ENCODE data around the gene MAPK8. TPM values are rescaled to one million over a fixed set of nuclear protein-coding genes. Genes with fewer than 3 reads are reported as not detected.

Gene MAPK8
- total and polyA plus RNA-seq, 9 of the 15 experiments (the other 6 are each of a cell fraction or from before 2014, with no cell fraction given) = 6.4 to 159 (median 71.0) TPM

DNA sequence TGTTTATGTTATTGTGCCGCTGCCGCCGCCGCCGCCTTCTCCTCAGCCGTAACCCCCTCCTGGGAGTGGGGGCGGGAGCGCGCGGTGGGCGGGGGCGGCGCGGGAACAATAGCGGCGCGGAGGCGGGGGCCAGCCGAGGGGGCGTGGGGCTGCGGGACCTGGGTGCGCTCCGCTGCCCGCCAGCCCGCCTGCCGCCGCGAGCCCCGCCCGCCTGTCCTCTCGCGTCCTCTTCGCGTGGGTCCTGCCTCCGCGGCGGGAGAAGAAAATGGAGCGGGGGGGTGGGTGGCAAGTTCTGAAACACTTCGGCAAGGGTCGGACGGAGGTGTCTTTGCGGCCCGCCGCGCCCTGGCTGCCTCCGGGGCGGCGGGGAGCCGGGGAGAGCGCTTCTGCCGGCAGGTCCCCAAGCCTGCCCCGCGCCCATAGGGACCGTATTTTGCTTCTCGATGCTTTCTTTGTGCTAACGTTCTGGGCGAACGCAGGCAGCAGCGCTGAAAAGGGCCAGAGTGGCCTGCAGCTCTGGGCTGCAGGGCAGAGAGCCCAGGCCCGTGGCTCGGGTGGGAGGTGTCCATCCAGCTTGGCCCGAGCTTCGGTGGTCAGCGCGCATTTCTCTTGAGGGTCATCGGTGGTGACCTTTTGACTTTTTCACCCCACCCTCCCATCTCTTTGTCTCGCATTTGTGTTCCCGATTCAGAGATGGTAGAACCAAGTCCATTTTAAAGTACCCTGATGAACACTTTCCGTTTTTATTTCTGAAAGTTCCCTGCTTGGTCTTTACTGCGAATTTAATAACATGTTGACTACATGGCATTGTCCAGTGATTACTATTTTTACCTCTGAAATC lies 613 bp downstream of the MAPK8 start (continued):
- TF ChIP-seq AFF1 (IDR thresholded peaks at IDR 0.05; ENCODE audit: low read depth in 1 of 2, partially characterized antibody in 2 of 2) (no peak), KDM4B (IDR thresholded peaks at IDR 0.05; ENCODE audit: borderline replicate concordance in 2 of 2, low read depth in 1 of 2) (no peak), RBFOX2 (IDR thresholded peaks at IDR 0.05; ENCODE audit: low read depth, low read length) (peak; percentile 53), TBL1XR1 (IDR thresholded peaks at IDR 0.05; ENCODE audit: low read length in 2 of 2) (no peak), MEF2A (IDR thresholded peaks at IDR 0.05; ENCODE audit: control insufficient read depth, low read depth, low read length) (no peak), SUPT5H (IDR thresholded peaks at IDR 0.05) (no peak), BHLHE40 (IDR thresholded peaks at IDR 0.05; ENCODE audit: low read length) (no peak), CBX1 (IDR thresholded peaks at IDR 0.05; ENCODE audit: low read depth) (no peak), ZNF12 (CRISPR knock-in tag; IDR thresholded peaks at IDR 0.05) (no peak), SMAD1 (IDR thresholded peaks at IDR 0.05; ENCODE audit: low read depth, low read length, partially characterized antibody) (no peak), U2AF2 (optimal IDR thresholded peaks at IDR 0.05; ENCODE audit: low read depth, low read length) (no peak), CHD2 (IDR thresholded peaks at IDR 0.05; ENCODE audit: low read depth, low read length) (0 out of 2 replicates have a peak, but pooled peaks have one; percentile 22), HNRNPUL1 (IDR thresholded peaks at IDR 0.05; ENCODE audit: low read length) (no peak), RFX5 (IDR thresholded peaks at IDR 0.05; ENCODE audit: low read depth, low read length) (no peak), HNRNPLL (IDR thresholded peaks at IDR 0.05; ENCODE audit: low read depth, low read length, poor library complexity, severe bottlenecking) (no peak), MTF1 (CRISPR knock-in tag; IDR thresholded peaks at IDR 0.05; ENCODE audit: borderline replicate concordance) (0 out of 2 replicates have a peak, but pooled peaks have one; percentile 33), SMARCE1 (IDR thresholded peaks at IDR 0.05) (0 out of 2 replicates have a peak, but pooled peaks have one; percentile 29), POLR2G (IDR thresholded peaks at IDR 0.05; ENCODE audit: low read depth, low read length) (peak; percentile 48), ZNF274 (IDR thresholded peaks at IDR 0.05; ENCODE audit: borderline replicate concordance, low read depth, low read length) (no peak), ZNF696 (CRISPR knock-in tag; conservative IDR thresholded peaks at IDR 0.05) (no peak)
- TF ChIP-seq, protein P1, sequence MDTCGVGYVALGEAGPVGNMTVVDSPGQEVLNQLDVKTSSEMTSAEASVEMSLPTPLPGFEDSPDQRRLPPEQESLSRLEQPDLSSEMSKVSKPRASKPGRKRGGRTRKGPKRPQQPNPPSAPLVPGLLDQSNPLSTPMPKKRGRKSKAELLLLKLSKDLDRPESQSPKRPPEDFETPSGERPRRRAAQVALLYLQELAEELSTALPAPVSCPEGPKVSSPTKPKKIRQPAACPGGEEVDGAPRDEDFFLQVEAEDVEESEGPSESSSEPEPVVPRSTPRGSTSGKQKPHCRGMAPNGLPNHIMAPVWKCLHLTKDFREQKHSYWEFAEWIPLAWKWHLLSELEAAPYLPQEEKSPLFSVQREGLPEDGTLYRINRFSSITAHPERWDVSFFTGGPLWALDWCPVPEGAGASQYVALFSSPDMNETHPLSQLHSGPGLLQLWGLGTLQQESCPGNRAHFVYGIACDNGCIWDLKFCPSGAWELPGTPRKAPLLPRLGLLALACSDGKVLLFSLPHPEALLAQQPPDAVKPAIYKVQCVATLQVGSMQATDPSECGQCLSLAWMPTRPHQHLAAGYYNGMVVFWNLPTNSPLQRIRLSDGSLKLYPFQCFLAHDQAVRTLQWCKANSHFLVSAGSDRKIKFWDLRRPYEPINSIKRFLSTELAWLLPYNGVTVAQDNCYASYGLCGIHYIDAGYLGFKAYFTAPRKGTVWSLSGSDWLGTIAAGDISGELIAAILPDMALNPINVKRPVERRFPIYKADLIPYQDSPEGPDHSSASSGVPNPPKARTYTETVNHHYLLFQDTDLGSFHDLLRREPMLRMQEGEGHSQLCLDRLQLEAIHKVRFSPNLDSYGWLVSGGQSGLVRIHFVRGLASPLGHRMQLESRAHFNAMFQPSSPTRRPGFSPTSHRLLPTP (IDR thresholded peaks at IDR 0.05; ENCODE audit: borderline replicate concordance, extremely low read depth, insufficient read length) = no peak

Data from K562 (cell line).